Measurements from ENCODE around the gene DPYSL3.

GRCh38 chr5:147557876-147558745 is 48.2 kb upstream of the DPYSL3 start:
- TF ChIP-seq CTCF (conservative IDR thresholded peaks at IDR 0.05; ENCODE audit: low read depth, low read length) (no peak), EZH2 (IDR thresholded peaks at IDR 0.05; ENCODE audit: borderline replicate concordance, low read depth, low read length, poor library complexity, severe bottlenecking) (no peak)
